MCF 10A (cell line): Measurements from ENCODE around the gene TRIM66. TPM values are rescaled to one million over a fixed set of nuclear protein-coding genes. Genes with fewer than 3 reads are reported as not detected.

ENCODE experiments used
- BruUV-seq: library from RNA; stranded (reverse); fragments of 400-500 nt; replicated peaks from 2 replicates; lab custom pipeline; 2021; lab: Mats Ljungman, UMichigan
- CTCF ChIA-PET: fragments of 300-600 bp; sonication (Branson Sonifier 250); formaldehyde crosslinking; extraction: SDS; loops from one replicate; lab custom pipeline; 2021; ENCODE audit warnings: antibody characterized with exemption, inconsistent platforms; lab: Yijun Ruan, JAX
- POLR2A ChIA-PET: fragments of 300-600, 350-650 bp; sonication (Branson Sonifier 250); formaldehyde crosslinking; extraction: SDS; loops from one replicate; lab custom pipeline; 2020; ENCODE audit warnings: antibody characterized with exemption, inconsistent platforms; lab: Yijun Ruan, JAX
- DNase-seq: peaks from one replicate; pipeline ENCODE4 v3.0.0-alpha.2; 2018; ENCODE audit not compliant: unreplicated experiment
- H3K27ac Mint-ChIP-seq: one replicate; pipeline ENCODE4 v1.8.0; 2022; ENCODE audit warnings: mild to moderate bottlenecking, low read depth, mixed read lengths; ENCODE audit not compliant: unreplicated experiment
- H3K27me3 Mint-ChIP-seq: one replicate; pipeline ENCODE4 v1.8.0; 2022; ENCODE audit warnings: mixed read lengths; ENCODE audit not compliant: insufficient read depth, unreplicated experiment
- H3K36me3 Mint-ChIP-seq: one replicate; pipeline ENCODE4 v1.8.0; 2022; ENCODE audit warnings: mild to moderate bottlenecking, moderate library complexity, mixed read lengths; ENCODE audit not compliant: insufficient read depth, unreplicated experiment
- H3K4me1 Mint-ChIP-seq: one replicate; pipeline ENCODE4 v1.8.0; 2022; ENCODE audit warnings: mixed read lengths; ENCODE audit not compliant: insufficient read depth, unreplicated experiment
- H3K4me3 Mint-ChIP-seq: one replicate; pipeline ENCODE4 v1.8.0; 2022; ENCODE audit warnings: mild to moderate bottlenecking, moderate library complexity, mixed read lengths; ENCODE audit not compliant: unreplicated experiment
- H3K9me3 Mint-ChIP-seq: one replicate; pipeline ENCODE4 v1.8.0; 2022; ENCODE audit warnings: mixed read lengths; ENCODE audit not compliant: unreplicated experiment
- CTCF ChIP-seq: fragments of 200-600 bp; IDR thresholded peaks from one replicate; pipeline ENCODE4 v1.8.0; 2022; ENCODE audit warnings: antibody characterized with exemption, mild to moderate bottlenecking; ENCODE audit not compliant: unreplicated experiment
- intact Hi-C: fragments of 100-400 bp; cut with micrococcal nuclease; formaldehyde crosslinking; loops from 2 replicates; pipeline ENCODE4 v1.14.1; 2022
- total RNA-seq: library from RNA; stranded (reverse); gene quantifications from 2 replicates; pipeline ENCODE4 v1.2.3, GENCODE V29; 2022

The TRIM66 gene
- total RNA-seq, 1 experiment from 2014 or later: 27.3 TPM

- H3K27me3 Mint-ChIP-seq: no peaks in the 10 kb centered on the region
- peaks cover 10% of the 10 kb centered on the region for H3K4me1 Mint-ChIP-seq
- H3K9me3 Mint-ChIP-seq: no peaks in the 10 kb centered on the region
- H3K36me3 Mint-ChIP-seq: peaks cover 6% of the 10 kb centered on the region
- BruUV-seq: no TSS peak
- H3K4me3 Mint-ChIP-seq: no peak overlapping the region
- CTCF ChIA-PET: interaction anchor here (0.7 to 1.4 kb wide), 2 partner anchors 11 to 23 kb away, joined by 4 to 5 read pairs; no protein-coding TSS in a partner anchor
- no peak for DNase-seq
- intact Hi-C loops: no loop called here
- POLR2A ChIA-PET: interaction anchor here (1.1 kb wide), 1 partner anchor 19 kb away, joined by 3 read pairs; no protein-coding TSS in a partner anchor
- no peak for TF ChIP-seq CTCF
- no peak overlapping the region for H3K27ac Mint-ChIP-seq
These were observed 96.3 kb downstream of the TRIM66 start for GRCh38 chr11:8586184-8586583.

GRCh38 chr11:8584511-8584910 is 98.0 kb downstream of the TRIM66 start:
- no peak overlapping the region for H3K4me3 Mint-ChIP-seq
- POLR2A ChIA-PET: interaction anchor here (0.7 kb wide), 2 partner anchors 14 to 22 kb away, joined by 3 to 4 read pairs; no protein-coding TSS in a partner anchor
- intact Hi-C loops: no loop called here
- peaks cover 6% of the 10 kb centered on the region for H3K36me3 Mint-ChIP-seq
- TF ChIP-seq CTCF: no peak
- H3K27me3 Mint-ChIP-seq: no peaks in the 10 kb centered on the region
- no peak for DNase-seq
- H3K4me1 Mint-ChIP-seq: peaks cover 10% of the 10 kb centered on the region
- no peak overlapping the region for H3K27ac Mint-ChIP-seq
- no peaks in the 10 kb centered on the region for H3K9me3 Mint-ChIP-seq
- CTCF ChIA-PET: interaction anchor here (1.5 to 1.9 kb wide), 2 partner anchors 18 to 391 kb away, joined by 5 to 10 read pairs; no protein-coding TSS in a partner anchor
- BruUV-seq: no TSS peak

GRCh38 chr11:8584082-8584481 is 98.4 kb downstream of the TRIM66 start:
- Mint-ChIP-seq H3K4me3 (no peak overlapping the region), H3K36me3 (peaks cover 6% of the 10 kb centered on the region), H3K27ac (no peak overlapping the region), H3K27me3 (no peaks in the 10 kb centered on the region), H3K9me3 (no peaks in the 10 kb centered on the region), H3K4me1 (peaks cover 10% of the 10 kb centered on the region)
- intact Hi-C loops: no loop called here
- TF ChIP-seq CTCF: no peak
- POLR2A ChIA-PET: interaction anchor here (0.7 kb wide), 1 partner anchor 13 kb away, joined by 4 read pairs; no protein-coding TSS in a partner anchor
- CTCF ChIA-PET: interaction anchor here (0.7 to 1.9 kb wide), 3 partner anchors 17 to 391 kb away, joined by 3 to 10 read pairs (median 5); no protein-coding TSS in a partner anchor
- no peak for DNase-seq
- BruUV-seq: no TSS peak

GRCh38 chr11:8581300-8581699 is 101.2 kb downstream of the TRIM66 start:
- CTCF ChIA-PET: interaction anchor here (1.0 to 1.4 kb wide), 3 partner anchors 15 to 318 kb away, joined by 3 to 4 read pairs (median 4); no protein-coding TSS in a partner anchor
- DNase-seq: no peak
- intact Hi-C loops: no loop called here

More at GRCh38 chr11:8581300-8581699, 101.2 kb downstream of the TRIM66 start:
- Mint-ChIP-seq H3K4me1 (peaks cover 3% of the 10 kb centered on the region), H3K27me3 (no peaks in the 10 kb centered on the region), H3K9me3 (no peaks in the 10 kb centered on the region), H3K36me3 (peaks cover 6% of the 10 kb centered on the region), H3K4me3 (no peak overlapping the region), H3K27ac (no peak overlapping the region)
- no peak for TF ChIP-seq CTCF
- BruUV-seq: no TSS peak
- POLR2A ChIA-PET: no interaction called here
